ENCODE results near the gene DALRD3.

DALRD3 gene

GRCh38 chr3:49015072-49015471 is 3.3 kb downstream of the DALRD3 start:
- DNase-seq (ENCODE audit: extremely low spot score), result no peak
- CTCF ChIA-PET, result interaction anchor here (2.5 kb wide), 1 partner anchor 27 kb away, joined by 18 read pairs; no protein-coding TSS in a partner anchor
- POLR2A ChIA-PET, result interaction anchor here (1.3 to 9.9 kb wide), 3 partner anchors 8 to 29 kb away, joined by 3 to 204 read pairs (median 21); partner anchors contain the start of gene WDR6
- TF ChIP-seq SP1 (IDR thresholded peaks at IDR 0.05) (no peak), HDGF (IDR thresholded peaks at IDR 0.05; ENCODE audit: borderline replicate concordance) (no peak), L3MBTL2 (conservative IDR thresholded peaks at IDR 0.05) (no peak), LEF1 (IDR thresholded peaks at IDR 0.05; ENCODE audit: borderline replicate concordance) (no peak), FOXM1 (IDR thresholded peaks at IDR 0.05; ENCODE audit: borderline replicate concordance) (no peak), ZNF384 (IDR thresholded peaks at IDR 0.05) (no peak), ARNT (IDR thresholded peaks at IDR 0.05) (no peak), FOXK2 (IDR thresholded peaks at IDR 0.05) (no peak), PKNOX1 (IDR thresholded peaks at IDR 0.05) (no peak), SUZ12 (IDR thresholded peaks at IDR 0.05) (no peak), FOXA1 (IDR thresholded peaks at IDR 0.05) (no peak), ELF4 (IDR thresholded peaks at IDR 0.05) (no peak), BHLHE40 (IDR thresholded peaks at IDR 0.05; ENCODE audit: borderline replicate concordance) (no peak), TARDBP (IDR thresholded peaks at IDR 0.05) (no peak)

GRCh38 chr3:49013738-49014660 is 4.4 kb downstream of the DALRD3 start:
- POLR2A ChIA-PET, result interaction anchor here (0.9 to 4.0 kb wide), 7 partner anchors 7 to 28 kb away, joined by 3 to 21 read pairs (median 7); partner anchors contain the start of genes IMPDH2, NDUFAF3 and P4HTM
- CTCF ChIA-PET, result interaction anchor here (0.6 to 2.5 kb wide), 2 partner anchors 26 to 289 kb away, joined by 4 to 18 read pairs; no protein-coding TSS in a partner anchor
- TF ChIP-seq HDGF (IDR thresholded peaks at IDR 0.05; ENCODE audit: borderline replicate concordance) (no peak), BHLHE40 (IDR thresholded peaks at IDR 0.05; ENCODE audit: borderline replicate concordance) (no peak), LEF1 (IDR thresholded peaks at IDR 0.05; ENCODE audit: borderline replicate concordance) (no peak), TARDBP (IDR thresholded peaks at IDR 0.05) (no peak), FOXA1 (IDR thresholded peaks at IDR 0.05) (no peak), CTBP1 (IDR thresholded peaks at IDR 0.05; ENCODE audit: borderline replicate concordance) (no peak), SUZ12 (IDR thresholded peaks at IDR 0.05) (no peak), FOXM1 (IDR thresholded peaks at IDR 0.05; ENCODE audit: borderline replicate concordance) (no peak), NFRKB (IDR thresholded peaks at IDR 0.05) (no peak), ELF4 (IDR thresholded peaks at IDR 0.05) (no peak), FOXK2 (IDR thresholded peaks at IDR 0.05) (no peak), ARNT (IDR thresholded peaks at IDR 0.05) (no peak), L3MBTL2 (conservative IDR thresholded peaks at IDR 0.05) (no peak), ZNF384 (IDR thresholded peaks at IDR 0.05) (no peak), PKNOX1 (IDR thresholded peaks at IDR 0.05) (no peak), SP1 (IDR thresholded peaks at IDR 0.05) (no peak)
- DNase-seq (ENCODE audit: extremely low spot score), result peak; percentile 50

DNA sequence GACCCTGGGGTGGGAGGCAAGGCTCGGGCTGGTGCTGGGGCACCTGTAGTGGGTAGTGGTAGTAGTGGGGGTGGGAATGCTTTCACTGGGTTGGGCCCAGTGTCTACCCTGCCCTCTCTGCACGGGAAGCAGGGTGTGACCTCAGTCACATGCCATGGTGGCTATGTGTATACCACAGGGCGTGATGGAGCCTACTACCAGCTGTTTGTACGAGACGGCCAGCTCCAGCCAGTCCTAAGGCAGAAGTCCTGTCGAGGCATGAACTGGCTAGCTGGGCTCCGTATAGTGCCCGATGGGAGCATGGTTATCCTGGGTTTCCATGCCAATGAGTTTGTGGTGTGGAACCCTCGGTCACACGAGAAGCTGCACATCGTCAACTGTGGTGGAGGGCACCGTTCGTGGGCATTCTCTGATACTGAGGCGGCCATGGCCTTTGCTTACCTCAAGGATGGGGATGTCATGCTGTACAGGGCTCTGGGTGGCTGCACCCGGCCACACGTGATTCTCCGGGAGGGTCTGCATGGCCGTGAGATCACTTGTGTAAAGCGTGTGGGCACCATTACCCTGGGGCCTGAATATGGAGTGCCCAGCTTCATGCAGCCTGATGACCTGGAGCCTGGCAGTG is 5.2 kb downstream of the DALRD3 start:
- ChIA-PET POLR2A (interaction anchor here (0.6 to 4.0 kb wide), 5 partner anchors 8 to 26 kb away, joined by 3 to 21 read pairs (median 7); partner anchors contain the start of genes IMPDH2 and NDUFAF3), CTCF (interaction anchor here (0.6 to 2.5 kb wide), 2 partner anchors 26 to 288 kb away, joined by 4 to 18 read pairs; no protein-coding TSS in a partner anchor)
- no peak for DNase-seq (ENCODE audit: extremely low spot score)
- no peak for TF ChIP-seq SUZ12 (IDR thresholded peaks at IDR 0.05)
- TF ChIP-seq TARDBP (IDR thresholded peaks at IDR 0.05), result no peak
- no peak for TF ChIP-seq BHLHE40 (IDR thresholded peaks at IDR 0.05; ENCODE audit: borderline replicate concordance)
- no peak for TF ChIP-seq NFRKB (IDR thresholded peaks at IDR 0.05)
- TF ChIP-seq FOXM1 (IDR thresholded peaks at IDR 0.05; ENCODE audit: borderline replicate concordance), result no peak
- no peak for TF ChIP-seq ARNT (IDR thresholded peaks at IDR 0.05)
- TF ChIP-seq HDGF (IDR thresholded peaks at IDR 0.05; ENCODE audit: borderline replicate concordance), result no peak
- TF ChIP-seq FOXA1 (IDR thresholded peaks at IDR 0.05), result no peak
- TF ChIP-seq ELF4 (IDR thresholded peaks at IDR 0.05), result no peak
- no peak for TF ChIP-seq FOXK2 (IDR thresholded peaks at IDR 0.05)
- TF ChIP-seq ZNF384 (IDR thresholded peaks at IDR 0.05), result no peak

DNA sequence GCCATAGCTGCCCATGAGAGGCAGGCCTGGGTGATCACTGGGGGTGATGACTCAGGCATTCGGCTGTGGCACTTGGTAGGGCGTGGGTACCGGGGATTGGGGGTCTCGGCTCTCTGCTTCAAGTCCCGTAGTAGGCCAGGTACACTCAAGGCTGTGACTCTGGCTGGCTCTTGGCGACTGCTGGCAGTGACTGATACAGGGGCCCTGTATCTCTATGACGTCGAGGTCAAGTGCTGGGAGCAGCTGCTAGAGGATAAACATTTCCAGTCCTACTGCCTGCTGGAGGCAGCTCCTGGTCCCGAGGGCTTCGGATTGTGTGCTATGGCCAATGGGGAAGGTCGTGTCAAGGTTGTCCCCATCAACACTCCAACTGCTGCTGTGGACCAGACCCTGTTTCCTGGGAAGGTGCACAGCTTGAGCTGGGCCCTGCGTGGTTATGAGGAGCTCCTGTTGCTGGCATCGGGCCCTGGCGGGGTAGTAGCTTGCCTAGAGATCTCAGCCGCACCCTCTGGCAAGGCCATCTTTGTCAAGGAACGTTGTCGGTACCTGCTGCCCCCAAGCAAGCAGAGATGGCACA is 5.9 kb downstream of the DALRD3 start:
- ChIA-PET CTCF (interaction anchor here (0.5 to 2.5 kb wide), 3 partner anchors 22 to 35 kb away, joined by 4 to 18 read pairs (median 5); no protein-coding TSS in a partner anchor), POLR2A (interaction anchor here (0.6 to 4.0 kb wide), 6 partner anchors 9 to 108 kb away, joined by 3 to 21 read pairs (median 6); partner anchors contain the start of genes IMPDH2, NDUFAF3, QRICH1 and USP19)
- DNase-seq (ENCODE audit: extremely low spot score), result no peak
- TF ChIP-seq PKNOX1 (IDR thresholded peaks at IDR 0.05), result no peak
- TF ChIP-seq FOXK2 (IDR thresholded peaks at IDR 0.05), result no peak
- TF ChIP-seq NFRKB (IDR thresholded peaks at IDR 0.05), result no peak
- TF ChIP-seq BHLHE40 (IDR thresholded peaks at IDR 0.05; ENCODE audit: borderline replicate concordance), result no peak
- no peak for TF ChIP-seq HDGF (IDR thresholded peaks at IDR 0.05; ENCODE audit: borderline replicate concordance)
- no peak for TF ChIP-seq LEF1 (IDR thresholded peaks at IDR 0.05; ENCODE audit: borderline replicate concordance)
- no peak for TF ChIP-seq ZNF384 (IDR thresholded peaks at IDR 0.05)
- no peak for TF ChIP-seq SUZ12 (IDR thresholded peaks at IDR 0.05)
- TF ChIP-seq ELF4 (IDR thresholded peaks at IDR 0.05), result no peak
- no peak for TF ChIP-seq CTBP1 (IDR thresholded peaks at IDR 0.05; ENCODE audit: borderline replicate concordance)
- TF ChIP-seq ARNT (IDR thresholded peaks at IDR 0.05), result no peak
- no peak for TF ChIP-seq SP1 (IDR thresholded peaks at IDR 0.05)
- TF ChIP-seq L3MBTL2 (conservative IDR thresholded peaks at IDR 0.05), result no peak

Measured in HEK293T (cell line).